Neural cell (in vitro differentiated cells): Measurements from ENCODE around the gene TRMU. TPM values are rescaled to one million over a fixed set of nuclear protein-coding genes. Genes with fewer than 3 reads are reported as not detected.
A peak's percentile ranks its signal among the peaks of the same experiment; 100 is the strongest.

Source experiments
- H2AFZ ChIP-seq: fragments of 200-600, 300-800 bp; sonication (generic), shearing (Covaris generic); 2 replicates; pipeline ENCODE4 v1.6.0; 2014; ENCODE audit warnings: low read depth, mild to moderate bottlenecking, antibody characterized with exemption, low read length, moderate library complexity
- H3F3A ChIP-seq: fragments of 200-600 bp; shearing (Covaris generic); 2 replicates; pipeline ENCODE4 v1.6.1; 2016; ENCODE audit warnings: mild to moderate bottlenecking, moderate library complexity, mixed read lengths, antibody characterized with exemption, low read length; ENCODE audit not compliant: insufficient read depth, poor library complexity, severe bottlenecking
- H3K27ac ChIP-seq: fragments of 200-600, 300-800 bp; sonication (generic), shearing (Covaris generic); 2 replicates; pipeline ENCODE4 v1.5.1; 2014; ENCODE audit warnings: mild to moderate bottlenecking, low read length, moderate library complexity
- H3K27me3 ChIP-seq: fragments of 300-800, 200-600 bp; sonication (generic), shearing (Covaris generic); 2 replicates; pipeline ENCODE4 v1.6.0; 2014; ENCODE audit warnings: mild to moderate bottlenecking, low read depth, low read length, moderate library complexity; ENCODE audit not compliant: insufficient read depth
- H3K36me3 ChIP-seq: fragments of 300-800, 200-600 bp; sonication (generic), shearing (Covaris generic); 2 replicates; pipeline ENCODE4 v1.5.1; 2014; ENCODE audit warnings: mild to moderate bottlenecking, antibody characterized with exemption, low read length, moderate library complexity; ENCODE audit not compliant: insufficient read depth
- H3K4me2 ChIP-seq: fragments of 300-800, 200-600 bp; sonication (generic), shearing (Covaris generic); 2 replicates; pipeline ENCODE4 v1.6.0; 2014; ENCODE audit warnings: mild to moderate bottlenecking, low read length
- H3K4me3 ChIP-seq: fragments of 300-800, 200-600 bp; sonication (generic), shearing (Covaris generic); 2 replicates; pipeline ENCODE4 v1.5.1; 2014; ENCODE audit warnings: mild to moderate bottlenecking, low read length, moderate library complexity
- H3K79me2 ChIP-seq: fragments of 200-600 bp; shearing (Covaris generic); replicated peaks from 2 replicates; pipeline ENCODE4 v1.6.0; 2014; ENCODE audit warnings: mild to moderate bottlenecking, low read length, moderate library complexity; ENCODE audit not compliant: insufficient read depth
- H3K9ac ChIP-seq: fragments of 300-800, 200-600 bp; sonication (generic), shearing (Covaris generic); 2 replicates; pipeline ENCODE4 v1.6.1; 2016; ENCODE audit warnings: mild to moderate bottlenecking, low read length, mixed read lengths
- H3K9me2 ChIP-seq: fragments of 200-600 bp; shearing (Covaris generic); 2 replicates; pipeline ENCODE4 v1.6.1; 2016; ENCODE audit warnings: mild to moderate bottlenecking, low read length, mixed read lengths; ENCODE audit not compliant: insufficient read depth
- H3K9me3 ChIP-seq: fragments of 200-600, 300-800 bp; sonication (generic), shearing (Covaris generic); 2 replicates; pipeline ENCODE4 v1.6.1; 2016; ENCODE audit warnings: mild to moderate bottlenecking, mixed run types, low read length, moderate library complexity, mixed read lengths
- H4K20me1 ChIP-seq: fragments of 200-600 bp; shearing (Covaris generic); 2 replicates; pipeline ENCODE4 v1.6.1; 2016; ENCODE audit warnings: mild to moderate bottlenecking, mixed run types; ENCODE audit not compliant: insufficient read depth
- EP300 ChIP-seq: fragments of 450-650 bp; conservative IDR thresholded peaks from 2 replicates; pipeline ENCODE4 v1.6.1; 2014; ENCODE audit warnings: antibody characterized with exemption, mild to moderate bottlenecking, moderate library complexity; ENCODE audit not compliant: poor library complexity, severe bottlenecking
- EZH2 ChIP-seq: fragments of 200-600, 300-800 bp; shearing (Covaris generic), sonication (generic); IDR thresholded peaks from 2 replicates; pipeline ENCODE4 v1.6.1; 2014; ENCODE audit warnings: antibody characterized with exemption, low read length, borderline replicate concordance, mild to moderate bottlenecking; ENCODE audit not compliant: insufficient read depth, poor library complexity, severe bottlenecking
- MXI1 ChIP-seq: fragments of 450-650 bp; conservative IDR thresholded peaks from 2 replicates; pipeline ENCODE4 v1.6.1; 2014; ENCODE audit warnings: antibody characterized with exemption, mild to moderate bottlenecking; ENCODE audit not compliant: poor library complexity, severe bottlenecking
- POLR2AphosphoS5 ChIP-seq: IDR thresholded peaks from 2 replicates; pipeline ENCODE4 v1.6.1; 2012
- RAD21 ChIP-seq: fragments of 450-650 bp; conservative IDR thresholded peaks from 2 replicates; pipeline ENCODE4 v1.6.1; 2014; ENCODE audit warnings: antibody characterized with exemption, mild to moderate bottlenecking, moderate library complexity
- SMC3 ChIP-seq: fragments of 450-650 bp; conservative IDR thresholded peaks from 2 replicates; pipeline ENCODE4 v1.6.1; 2014; ENCODE audit warnings: antibody characterized with exemption, mild to moderate bottlenecking, moderate library complexity; ENCODE audit not compliant: poor library complexity
- TAF1 ChIP-seq: IDR thresholded peaks from 2 replicates; pipeline ENCODE4 v1.6.1; 2012; ENCODE audit warnings: low read depth
- polyA plus RNA-seq: library from polyadenylated mRNA; depleted of rRNA; stranded (reverse); fragments of >200 nt; gene quantifications from 2 replicates; pipeline ENCODE4 v1.2.3, GENCODE V29; 2014
- TF ChIP-seq, protein P1 (sequence below): IDR thresholded peaks from 2 replicates; pipeline ENCODE4 v1.6.1; 2012; ENCODE audit warnings: borderline replicate concordance
- TF ChIP-seq, protein P2 (sequence below): fragments of 450-650 bp; IDR thresholded peaks from 2 replicates; pipeline ENCODE4 v1.5.1; 2014; ENCODE audit warnings: antibody characterized with exemption, mild to moderate bottlenecking, moderate library complexity; ENCODE audit not compliant: poor library complexity, severe bottlenecking

The TRMU gene
- polyA plus RNA-seq, 1 donor from 2014 or later, result 72.9 TPM

DNA sequence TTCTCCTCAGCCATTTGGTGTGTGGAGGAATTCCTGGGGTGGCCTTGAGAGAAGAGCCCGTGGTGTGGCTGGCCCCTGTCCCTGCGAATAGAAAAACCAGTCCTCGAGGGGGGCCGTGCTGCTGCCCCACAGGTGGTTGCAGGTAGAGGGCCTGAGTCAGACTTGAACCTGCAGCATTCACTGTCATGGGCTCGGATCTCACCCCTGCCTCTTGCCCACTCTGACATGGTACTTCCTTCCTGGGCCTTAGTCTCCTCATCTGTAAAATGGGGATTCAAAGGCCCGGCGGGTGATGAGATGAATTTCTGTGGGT is 19.4 kb downstream of the TRMU start:
- H3K27ac ChIP-seq, result no peak overlapping the region
- no peaks in the 10 kb centered on the region for H3K27me3 ChIP-seq
- no peaks in the 10 kb centered on the region for H4K20me1 ChIP-seq
- TF ChIP-seq EP300, result no peak
- TF ChIP-seq TAF1, result no peak
- no peak for TF ChIP-seq RAD21
- TF ChIP-seq EZH2, result no peak
- TF ChIP-seq, protein P1, sequence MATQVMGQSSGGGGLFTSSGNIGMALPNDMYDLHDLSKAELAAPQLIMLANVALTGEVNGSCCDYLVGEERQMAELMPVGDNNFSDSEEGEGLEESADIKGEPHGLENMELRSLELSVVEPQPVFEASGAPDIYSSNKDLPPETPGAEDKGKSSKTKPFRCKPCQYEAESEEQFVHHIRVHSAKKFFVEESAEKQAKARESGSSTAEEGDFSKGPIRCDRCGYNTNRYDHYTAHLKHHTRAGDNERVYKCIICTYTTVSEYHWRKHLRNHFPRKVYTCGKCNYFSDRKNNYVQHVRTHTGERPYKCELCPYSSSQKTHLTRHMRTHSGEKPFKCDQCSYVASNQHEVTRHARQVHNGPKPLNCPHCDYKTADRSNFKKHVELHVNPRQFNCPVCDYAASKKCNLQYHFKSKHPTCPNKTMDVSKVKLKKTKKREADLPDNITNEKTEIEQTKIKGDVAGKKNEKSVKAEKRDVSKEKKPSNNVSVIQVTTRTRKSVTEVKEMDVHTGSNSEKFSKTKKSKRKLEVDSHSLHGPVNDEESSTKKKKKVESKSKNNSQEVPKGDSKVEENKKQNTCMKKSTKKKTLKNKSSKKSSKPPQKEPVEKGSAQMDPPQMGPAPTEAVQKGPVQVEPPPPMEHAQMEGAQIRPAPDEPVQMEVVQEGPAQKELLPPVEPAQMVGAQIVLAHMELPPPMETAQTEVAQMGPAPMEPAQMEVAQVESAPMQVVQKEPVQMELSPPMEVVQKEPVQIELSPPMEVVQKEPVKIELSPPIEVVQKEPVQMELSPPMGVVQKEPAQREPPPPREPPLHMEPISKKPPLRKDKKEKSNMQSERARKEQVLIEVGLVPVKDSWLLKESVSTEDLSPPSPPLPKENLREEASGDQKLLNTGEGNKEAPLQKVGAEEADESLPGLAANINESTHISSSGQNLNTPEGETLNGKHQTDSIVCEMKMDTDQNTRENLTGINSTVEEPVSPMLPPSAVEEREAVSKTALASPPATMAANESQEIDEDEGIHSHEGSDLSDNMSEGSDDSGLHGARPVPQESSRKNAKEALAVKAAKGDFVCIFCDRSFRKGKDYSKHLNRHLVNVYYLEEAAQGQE, result no peak
- no peak for TF ChIP-seq SMC3
- TF ChIP-seq, protein P2, sequence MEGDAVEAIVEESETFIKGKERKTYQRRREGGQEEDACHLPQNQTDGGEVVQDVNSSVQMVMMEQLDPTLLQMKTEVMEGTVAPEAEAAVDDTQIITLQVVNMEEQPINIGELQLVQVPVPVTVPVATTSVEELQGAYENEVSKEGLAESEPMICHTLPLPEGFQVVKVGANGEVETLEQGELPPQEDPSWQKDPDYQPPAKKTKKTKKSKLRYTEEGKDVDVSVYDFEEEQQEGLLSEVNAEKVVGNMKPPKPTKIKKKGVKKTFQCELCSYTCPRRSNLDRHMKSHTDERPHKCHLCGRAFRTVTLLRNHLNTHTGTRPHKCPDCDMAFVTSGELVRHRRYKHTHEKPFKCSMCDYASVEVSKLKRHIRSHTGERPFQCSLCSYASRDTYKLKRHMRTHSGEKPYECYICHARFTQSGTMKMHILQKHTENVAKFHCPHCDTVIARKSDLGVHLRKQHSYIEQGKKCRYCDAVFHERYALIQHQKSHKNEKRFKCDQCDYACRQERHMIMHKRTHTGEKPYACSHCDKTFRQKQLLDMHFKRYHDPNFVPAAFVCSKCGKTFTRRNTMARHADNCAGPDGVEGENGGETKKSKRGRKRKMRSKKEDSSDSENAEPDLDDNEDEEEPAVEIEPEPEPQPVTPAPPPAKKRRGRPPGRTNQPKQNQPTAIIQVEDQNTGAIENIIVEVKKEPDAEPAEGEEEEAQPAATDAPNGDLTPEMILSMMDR, result no peak
- no peak for TF ChIP-seq MXI1
- TF ChIP-seq POLR2AphosphoS5, result no peak
- no peak overlapping the region for H3K4me2 ChIP-seq
- H3K9me2 ChIP-seq, result no peaks in the 10 kb centered on the region
- H2AFZ ChIP-seq, result no peak overlapping the region
- H3K9ac ChIP-seq, result no peak overlapping the region
- no peaks in the 10 kb centered on the region for H3K36me3 ChIP-seq
- H3F3A ChIP-seq, result no peaks in the 10 kb centered on the region
- H3K9me3 ChIP-seq, result no peaks in the 10 kb centered on the region
- no peak overlapping the region for H3K4me3 ChIP-seq
- H3K79me2 ChIP-seq, result no peaks in the 10 kb centered on the region

DNA sequence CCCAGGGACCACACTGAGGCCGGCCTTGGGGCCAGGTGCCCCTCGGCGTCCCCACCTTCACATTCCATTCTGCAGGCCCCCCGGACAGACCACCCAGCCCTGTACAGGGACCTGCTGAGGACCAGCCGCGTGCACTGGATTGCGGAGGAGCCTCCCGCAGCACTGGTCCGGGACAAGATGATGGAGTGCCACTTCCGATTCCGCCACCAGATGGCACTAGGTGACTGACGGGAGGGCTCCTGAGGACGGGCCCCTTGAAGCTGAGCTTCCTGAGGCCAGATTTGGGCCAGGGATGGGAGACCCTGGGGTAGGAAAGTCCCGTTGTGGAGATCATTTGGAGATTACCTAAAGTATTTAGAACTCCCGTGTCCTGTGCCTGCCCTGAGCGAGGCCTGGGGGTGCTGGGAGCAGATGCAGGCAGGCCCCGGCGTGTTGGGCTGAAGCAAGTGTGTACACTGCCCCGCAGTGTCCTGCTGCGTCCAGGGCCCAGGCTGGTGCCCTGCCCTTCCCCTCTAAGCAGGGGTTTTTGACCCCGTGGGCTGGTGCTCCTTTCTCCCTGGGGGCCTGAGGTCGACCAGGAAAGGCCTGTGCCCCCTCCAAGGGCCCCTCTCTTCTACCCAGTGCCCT is 20.0 kb downstream of the TRMU start:
- no peak overlapping the region for H3K4me3 ChIP-seq
- H3F3A ChIP-seq, result no peaks in the 10 kb centered on the region
- no peaks in the 10 kb centered on the region for H4K20me1 ChIP-seq
- H3K4me2 ChIP-seq, result no peak overlapping the region
- no peak overlapping the region for H3K9ac ChIP-seq
- H3K27me3 ChIP-seq, result no peaks in the 10 kb centered on the region
- H2AFZ ChIP-seq, result no peak overlapping the region
- no peaks in the 10 kb centered on the region for H3K36me3 ChIP-seq
- TF ChIP-seq EZH2 (no peak), TAF1 (no peak), RAD21 (peak; percentile 98), POLR2AphosphoS5 (no peak), SMC3 (peak; percentile 100), EP300 (no peak)
- TF ChIP-seq, protein P2, result peak; percentile 97
- TF ChIP-seq, protein P1, result no peak
- no peaks in the 10 kb centered on the region for H3K79me2 ChIP-seq
- no peaks in the 10 kb centered on the region for H3K9me2 ChIP-seq
- H3K9me3 ChIP-seq, result no peaks in the 10 kb centered on the region
- no peak overlapping the region for H3K27ac ChIP-seq
